ENCODE results near the gene UCMA. TPM values are rescaled to one million over a fixed set of nuclear protein-coding genes. Genes with fewer than 3 reads are reported as not detected.

Gene UCMA
- total RNA-seq, 1 donor from 2014 or later: not detected

DNA sequence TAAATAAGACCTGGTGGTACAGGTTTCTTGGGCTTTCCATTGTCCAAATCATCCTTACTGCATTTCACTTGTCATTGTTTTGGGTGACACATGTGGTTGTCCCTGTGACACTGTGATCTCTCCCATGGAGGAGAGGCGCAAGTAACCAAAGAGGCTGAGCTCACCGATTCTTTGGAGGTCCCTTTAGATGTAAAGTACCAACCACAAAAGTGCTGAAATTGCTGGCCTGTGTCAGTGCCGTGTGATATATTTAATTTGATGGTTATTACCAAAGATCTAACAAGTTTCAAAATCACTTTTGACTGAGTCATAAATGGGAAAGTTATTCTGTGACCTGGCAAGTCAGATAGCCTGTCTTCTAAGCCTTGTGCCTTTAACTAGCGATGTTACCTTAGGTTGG is 53.4 kb downstream of the UCMA start:
- no peaks in the 10 kb centered on the region for H3K36me3 Mint-ChIP-seq (ENCODE audit: low read depth, unreplicated experiment)
- H3K27me3 Mint-ChIP-seq (ENCODE audit: low read depth, unreplicated experiment): no peaks in the 10 kb centered on the region
- no peak for FAIRE-seq
- no peaks in the 10 kb centered on the region for H3K9me3 Mint-ChIP-seq (ENCODE audit: unreplicated experiment)
- no peaks in the 10 kb centered on the region for H4K20me1 ChIP-seq (ENCODE audit: insufficient read depth, low read length)
- no peak overlapping the region for H3K4me2 ChIP-seq (ENCODE audit: low read length)
- H3K27ac ChIP-seq (ENCODE audit: low read depth, low read length): no peak overlapping the region
- H3K4me3 ChIP-seq (ENCODE audit: insufficient read depth, low read depth, low read length): no peak overlapping the region
- no peaks in the 10 kb centered on the region for H3K4me1 Mint-ChIP-seq (ENCODE audit: low read depth, unreplicated experiment)
- H3K79me2 ChIP-seq (ENCODE audit: insufficient read depth, low read length): no peaks in the 10 kb centered on the region
- H3K4me1 ChIP-seq (ENCODE audit: insufficient read depth, low read length): no peaks in the 10 kb centered on the region
- no peak overlapping the region for H3K4me3 Mint-ChIP-seq (ENCODE audit: unreplicated experiment)
- peaks cover 4% of the 10 kb centered on the region for H3K36me3 ChIP-seq (ENCODE audit: insufficient read depth, low read length)
- no peaks in the 10 kb centered on the region for H3K9me3 ChIP-seq (ENCODE audit: insufficient read depth, low read depth, low read length)
- no peak overlapping the region for H2AFZ ChIP-seq (ENCODE audit: low read depth, low read length)
- TF ChIP-seq, protein P1, sequence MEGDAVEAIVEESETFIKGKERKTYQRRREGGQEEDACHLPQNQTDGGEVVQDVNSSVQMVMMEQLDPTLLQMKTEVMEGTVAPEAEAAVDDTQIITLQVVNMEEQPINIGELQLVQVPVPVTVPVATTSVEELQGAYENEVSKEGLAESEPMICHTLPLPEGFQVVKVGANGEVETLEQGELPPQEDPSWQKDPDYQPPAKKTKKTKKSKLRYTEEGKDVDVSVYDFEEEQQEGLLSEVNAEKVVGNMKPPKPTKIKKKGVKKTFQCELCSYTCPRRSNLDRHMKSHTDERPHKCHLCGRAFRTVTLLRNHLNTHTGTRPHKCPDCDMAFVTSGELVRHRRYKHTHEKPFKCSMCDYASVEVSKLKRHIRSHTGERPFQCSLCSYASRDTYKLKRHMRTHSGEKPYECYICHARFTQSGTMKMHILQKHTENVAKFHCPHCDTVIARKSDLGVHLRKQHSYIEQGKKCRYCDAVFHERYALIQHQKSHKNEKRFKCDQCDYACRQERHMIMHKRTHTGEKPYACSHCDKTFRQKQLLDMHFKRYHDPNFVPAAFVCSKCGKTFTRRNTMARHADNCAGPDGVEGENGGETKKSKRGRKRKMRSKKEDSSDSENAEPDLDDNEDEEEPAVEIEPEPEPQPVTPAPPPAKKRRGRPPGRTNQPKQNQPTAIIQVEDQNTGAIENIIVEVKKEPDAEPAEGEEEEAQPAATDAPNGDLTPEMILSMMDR (IDR thresholded peaks at IDR 0.05; ENCODE audit: insufficient read depth, low read depth, low read length): no peak
- no peak for TF ChIP-seq EZH2 (IDR thresholded peaks at IDR 0.05; ENCODE audit: insufficient read depth, low read length)
- H3K27ac Mint-ChIP-seq (ENCODE audit: unreplicated experiment): no peak overlapping the region
- no peak overlapping the region for H3K9ac ChIP-seq (ENCODE audit: low read length)
- no peak for DNase-seq (ENCODE audit: low read depth)
- no peaks in the 10 kb centered on the region for H3K27me3 ChIP-seq (ENCODE audit: insufficient read depth, low read length)

DNA sequence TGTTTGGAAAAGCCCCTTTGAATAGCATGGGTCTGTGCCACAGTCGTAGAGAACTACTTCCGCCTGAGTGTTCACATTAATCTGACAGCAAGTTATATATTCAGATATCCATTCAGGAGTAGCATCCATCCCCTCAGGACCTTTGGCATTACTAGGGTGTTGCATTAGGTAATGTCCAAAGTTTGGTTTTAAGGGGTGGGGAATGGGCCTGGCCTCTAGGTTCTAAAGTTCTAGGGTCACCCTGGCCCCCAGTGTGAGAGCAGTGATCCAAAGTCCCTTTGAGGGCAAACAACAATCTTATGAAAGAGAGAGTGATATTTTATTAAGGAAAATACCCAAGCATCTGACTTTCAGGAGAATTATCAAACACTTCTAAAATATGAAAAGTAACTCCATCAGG is 60.6 kb downstream of the UCMA start:
- Histone ChIP-seq H3K36me3 (ENCODE audit: insufficient read depth, low read length) (peaks cover 4% of the 10 kb centered on the region), H3K9me3 (ENCODE audit: insufficient read depth, low read depth, low read length) (no peaks in the 10 kb centered on the region), H3K27me3 (ENCODE audit: insufficient read depth, low read length) (no peaks in the 10 kb centered on the region), H3K27ac (ENCODE audit: low read depth, low read length) (no peak overlapping the region), H2AFZ (ENCODE audit: low read depth, low read length) (no peak overlapping the region), H3K9ac (ENCODE audit: low read length) (no peak overlapping the region), H4K20me1 (ENCODE audit: insufficient read depth, low read length) (no peaks in the 10 kb centered on the region), H3K4me3 (ENCODE audit: insufficient read depth, low read depth, low read length) (no peak overlapping the region), H3K79me2 (ENCODE audit: insufficient read depth, low read length) (no peaks in the 10 kb centered on the region), H3K4me2 (ENCODE audit: low read length) (no peak overlapping the region), H3K4me1 (ENCODE audit: insufficient read depth, low read length) (no peaks in the 10 kb centered on the region)
- Mint-ChIP-seq H3K27ac (ENCODE audit: unreplicated experiment) (peak overlapping the region; percentile 54), H3K36me3 (ENCODE audit: low read depth, unreplicated experiment) (no peaks in the 10 kb centered on the region), H3K4me3 (ENCODE audit: unreplicated experiment) (no peak overlapping the region), H3K4me1 (ENCODE audit: low read depth, unreplicated experiment) (no peaks in the 10 kb centered on the region), H3K9me3 (ENCODE audit: unreplicated experiment) (no peaks in the 10 kb centered on the region), H3K27me3 (ENCODE audit: low read depth, unreplicated experiment) (no peaks in the 10 kb centered on the region)
- DNase-seq (ENCODE audit: low read depth) (no peak), FAIRE-seq (no peak)
- TF ChIP-seq, protein P1 (IDR thresholded peaks at IDR 0.05; ENCODE audit: insufficient read depth, low read depth, low read length): no peak
- no peak for TF ChIP-seq EZH2 (IDR thresholded peaks at IDR 0.05; ENCODE audit: insufficient read depth, low read length)

Other genes with a start within 250 kb of the UCMA start
- 25.8 and 52.1 TPM in 2 replicates for gene CCDC3, start 232.7 kb downstream of the UCMA start, total RNA-seq
- gene OPTN, start 134.2 kb downstream of the UCMA start, total RNA-seq: 161 and 164 TPM in 2 replicates
- gene MCM10, start 72.8 kb downstream of the UCMA start, total RNA-seq: 1.5 and 1.9 TPM in 2 replicates
- 8.3 and 10.6 TPM in 2 replicates for gene PHYH, start 65.7 kb upstream of the UCMA start, total RNA-seq
- 48.0 and 57.0 TPM in 2 replicates for gene SEPHS1, start 113.9 kb upstream of the UCMA start, total RNA-seq

Measured in astrocyte (in vitro differentiated cells and primary cell).